ENCODE results near the gene KMT5C.

GRCh38 chr19:55336101-55336500 lies 3.6 kb upstream of the KMT5C start:
- TF ChIP-seq CTCF (IDR thresholded peaks at IDR 0.05) (no peak), POLR2A (IDR thresholded peaks at IDR 0.05) (no peak)
